ENCODE data around the gene BLCAP.
"Not testable (repeated sequence)": the region's sequence is repeated elsewhere in the genome, so short reads cannot be mapped to it uniquely, and the experiment has no call there.

Gene BLCAP

DNA sequence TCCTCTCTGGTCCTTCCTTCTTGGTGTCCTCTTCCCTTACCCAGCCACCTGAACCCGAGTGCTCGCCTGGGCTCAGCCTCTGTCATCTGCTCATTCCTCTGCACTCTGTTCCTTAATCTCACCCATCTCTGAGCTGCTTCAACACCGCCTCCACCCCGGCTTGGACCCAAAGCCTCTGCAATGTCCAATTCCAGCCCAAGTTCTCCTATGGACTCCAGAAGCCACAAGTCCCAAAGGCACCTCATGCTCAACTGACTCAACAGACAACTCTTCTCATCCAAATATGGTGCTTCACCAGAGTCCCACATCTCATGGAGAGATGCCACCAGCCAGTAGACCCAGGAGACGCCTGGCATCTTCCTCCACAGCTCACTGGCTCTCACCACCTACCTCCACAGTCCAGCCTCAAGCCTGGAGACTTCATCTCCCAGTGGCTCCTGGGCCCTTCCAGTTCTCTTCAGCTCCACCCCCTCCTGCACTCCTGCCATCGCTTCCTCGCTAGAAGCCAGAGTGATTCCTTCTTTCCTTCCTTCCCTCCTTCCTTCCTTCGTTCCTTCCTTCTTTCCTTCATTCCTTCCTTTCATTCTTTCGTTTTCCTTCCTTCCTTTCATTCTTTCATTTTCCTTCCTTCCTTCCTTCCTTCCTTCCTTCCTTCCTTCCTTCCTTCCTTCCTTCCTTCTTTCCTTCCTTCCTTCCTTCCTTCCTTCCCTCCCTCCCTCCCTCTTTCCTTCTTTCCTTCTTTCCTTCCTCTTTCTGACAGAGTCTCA, 47.6 kb downstream of the BLCAP start:
- ATAC-seq: no peak

GRCh38 chr20:37479266-37479665, 48.4 kb downstream of the BLCAP start:
- ATAC-seq: no peak

GRCh38 chr20:37477041-37477440, 50.6 kb downstream of the BLCAP start:
- no peak for ATAC-seq

DNA sequence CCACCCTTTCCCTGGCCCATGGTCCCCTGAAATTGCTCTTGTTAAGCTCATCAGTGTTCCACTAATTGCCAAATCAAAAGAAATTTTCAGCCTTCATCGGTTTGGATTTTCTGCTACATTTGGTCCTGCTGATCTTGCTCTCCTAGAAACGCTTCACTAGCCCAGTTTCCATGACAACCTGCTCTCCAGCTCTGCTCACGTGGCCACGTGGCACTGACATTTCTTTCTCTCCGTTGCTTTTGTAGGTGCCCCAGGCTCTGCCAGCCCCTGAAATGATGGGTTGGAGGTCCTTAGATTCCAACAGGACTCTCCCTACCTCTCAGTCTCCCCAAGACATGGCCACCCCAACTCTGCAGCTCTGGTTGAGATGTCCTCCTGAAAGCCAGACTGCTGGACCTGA, 52.4 kb downstream of the BLCAP start:
- no peak for ATAC-seq

DNA sequence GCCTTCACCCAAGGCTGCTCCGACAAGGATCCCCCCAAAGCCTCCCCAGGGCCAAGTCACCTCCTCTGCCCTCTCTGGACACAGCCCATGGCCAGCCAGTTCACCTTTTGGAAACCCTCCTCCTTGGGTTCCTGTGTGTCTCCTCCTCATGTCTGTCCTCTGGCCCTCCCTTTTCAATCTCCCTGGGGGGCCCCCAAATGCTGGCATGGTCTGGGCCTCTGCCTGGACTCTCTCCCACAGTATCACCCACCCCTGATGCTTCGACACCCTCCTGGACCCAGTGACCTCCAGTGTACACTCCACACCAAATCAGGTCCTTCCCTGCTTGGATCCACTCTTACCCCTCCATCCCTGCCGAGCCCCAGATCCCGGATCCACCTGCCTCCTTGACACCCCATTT, 53.3 kb downstream of the BLCAP start:
- ATAC-seq: no peak

- ATAC-seq: no peak
Measured at GRCh38 chr20:37473249-37474000, 54.3 kb downstream of the BLCAP start.

GRCh38 chr20:37472435-37472834, 55.2 kb downstream of the BLCAP start:
- ATAC-seq: not testable (repeated sequence)

- ATAC-seq: no peak
Measured at GRCh38 chr20:37471741-37472235, 55.9 kb downstream of the BLCAP start.

GRCh38 chr20:37470190-37470589, 57.5 kb downstream of the BLCAP start:
- ATAC-seq: not testable (repeated sequence)

DNA sequence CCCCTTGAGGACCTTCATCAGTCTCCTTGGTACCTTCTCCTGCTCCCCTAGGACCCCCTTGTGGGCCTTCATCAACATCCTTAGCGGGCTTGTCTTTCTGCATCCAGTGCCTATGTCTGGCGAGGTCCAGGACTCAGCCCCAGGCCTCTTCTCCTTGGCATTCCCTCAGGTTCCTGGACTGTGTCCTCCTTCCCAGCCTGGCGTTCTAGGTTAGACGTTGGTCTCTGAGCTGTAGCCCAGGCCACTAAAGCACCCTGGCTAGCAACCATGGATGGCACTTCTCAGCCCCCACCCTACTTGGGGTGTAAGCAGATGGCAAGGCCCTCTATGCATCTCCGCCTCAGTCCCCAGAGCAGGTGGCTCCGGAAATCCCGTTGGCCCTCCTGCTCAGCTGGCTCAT, 58.1 kb downstream of the BLCAP start:
- ATAC-seq: no peak

GRCh38 chr20:37468886-37469285, 58.8 kb downstream of the BLCAP start:
- no peak for ATAC-seq

All from activated CD4-positive, CD25-positive, alpha-beta regulatory T cell treated with anti-CD3 and anti-CD28 coated beads, Interleukin-2, amount 50 U/mL, for 24 hours (primary cell).